ENCODE results near the gene DUOXA1. TPM values are rescaled to one million over a fixed set of nuclear protein-coding genes. Genes with fewer than 3 reads are reported as not detected.

Gene DUOXA1
- total and polyA plus RNA-seq, 2 of the 4 experiments (the other 2 are of a cell fraction) = 0.02 TPM; not detected in 1

DNA sequence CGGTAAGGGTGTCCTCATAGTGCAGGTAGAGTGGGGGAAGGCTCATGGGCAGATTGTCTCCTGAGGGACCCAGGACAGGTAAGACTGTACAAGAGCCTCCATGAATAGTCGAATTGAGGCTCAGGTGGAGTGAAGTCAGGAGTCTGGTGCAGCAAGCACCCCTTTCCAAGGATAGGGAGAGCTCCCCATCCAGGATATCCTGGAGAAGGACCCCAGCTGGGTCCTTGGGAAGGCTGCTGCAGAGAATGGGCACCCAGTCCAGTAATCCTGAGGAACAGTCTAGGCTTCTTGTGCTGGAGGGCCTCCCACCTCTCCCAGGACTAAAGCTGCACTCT is 15.0 kb downstream of the DUOXA1 start:
- Histone ChIP-seq H3K4me3 (ENCODE audit: insufficient read depth, low read depth, low read length) (no peak overlapping the region), H3K4ac (ENCODE audit: low read depth, low read length) (no peak overlapping the region), H4K20me1 (ENCODE audit: insufficient read depth, low read length) (no peaks in the 10 kb centered on the region), H2AK9ac (replicated peaks; ENCODE audit: low read depth, low read length, poor library complexity) (no peak overlapping the region), H3K9me1 (ENCODE audit: insufficient read depth, low read length) (no peaks in the 10 kb centered on the region), H3K36me3 (ENCODE audit: control insufficient read depth, insufficient read depth, low read length) (no peaks in the 10 kb centered on the region), H2BK20ac (ENCODE audit: low read depth, low read length) (no peak overlapping the region), H3K4me1 (ENCODE audit: control insufficient read depth, insufficient read depth, low read length) (no peaks in the 10 kb centered on the region; the same call in 1 of the 2 replicates), H3K27me3 (ENCODE audit: control insufficient read depth, insufficient read depth, low read length) (peaks cover 75% of the 10 kb centered on the region), H2BK15ac (ENCODE audit: low read depth, low read length) (no peak overlapping the region), H3K27ac (ENCODE audit: insufficient read depth, low read length) (no peak overlapping the region), H3K9ac (ENCODE audit: low read depth, low read length) (no peak overlapping the region), H2AFZ (replicated peaks; ENCODE audit: low read length, poor library complexity) (peak overlapping the region; percentile 67), H3K79me1 (ENCODE audit: low read depth in 1 of 2, low read length in 2 of 2) (no peaks in the 10 kb centered on the region), H3K18ac (ENCODE audit: low read depth, low read length) (no peak overlapping the region), H3K9me3 (ENCODE audit: control insufficient read depth, insufficient read depth, low read length) (no peaks in the 10 kb centered on the region), H2BK120ac (ENCODE audit: low read depth, low read length) (no peak overlapping the region), H4K5ac (ENCODE audit: low read depth, low read length) (no peak overlapping the region), H4K91ac (ENCODE audit: insufficient read depth, low read depth, low read length) (no peak overlapping the region), H2BK5ac (ENCODE audit: low read depth, low read length, poor library complexity, severe bottlenecking) (no peak overlapping the region), H4K8ac (ENCODE audit: low read depth in 2 of 2, low read length in 2 of 2) (no peak overlapping the region), H3K23ac (ENCODE audit: low read depth, low read length) (no peak overlapping the region), H3K56ac (ENCODE audit: extremely low read depth, insufficient read depth, low read length) (no peak overlapping the region), H3K14ac (replicated peaks; ENCODE audit: low read depth, low read length) (no peak overlapping the region), H3K4me2 (ENCODE audit: low read depth, low read length) (no peak overlapping the region), H2AK5ac (ENCODE audit: low read depth, low read length) (no peak overlapping the region)
- DNase-seq (no peak), ATAC-seq (ENCODE audit: low read depth) (no peak)
- ChIA-PET POLR2A (ENCODE audit: unreplicated experiment) (no interaction called here), CTCF (no interaction called here)
- 0% methylated on average over 2 of the region's 2 CpGs; no CpG with 5 or more reads in 1 of the 2 experiments for WGBS, 2 experiments (ENCODE audit: extremely low coverage in 2 of 2, insufficient read length in 1 of 2)
- intact Hi-C loops (cut with micrococcal nuclease) = loop anchor here (5.0 kb wide), 1 partner anchor 262 kb away; no protein-coding TSS in a partner anchor
- no TSS peak for BruUV-seq (replicated peaks)
- no peak for TF ChIP-seq POLR2A (IDR thresholded peaks at IDR 0.05; ENCODE audit: low read depth, low read length)
- no peak for TF ChIP-seq NFE2L2 (IDR thresholded peaks at IDR 0.05; ENCODE audit: low read depth, low read length)
- TF ChIP-seq BHLHE40 (IDR thresholded peaks at IDR 0.05; ENCODE audit: low read depth, low read length) = no peak
- TF ChIP-seq SMC3 (IDR thresholded peaks at IDR 0.05; ENCODE audit: low read depth, low read length) = no peak
- TF ChIP-seq FOS (IDR thresholded peaks at IDR 0.05; ENCODE audit: low read depth, low read length) = no peak
- TF ChIP-seq RCOR1 (IDR thresholded peaks at IDR 0.05; ENCODE audit: insufficient replicate concordance, low read length) = no peak
- TF ChIP-seq, protein P1, sequence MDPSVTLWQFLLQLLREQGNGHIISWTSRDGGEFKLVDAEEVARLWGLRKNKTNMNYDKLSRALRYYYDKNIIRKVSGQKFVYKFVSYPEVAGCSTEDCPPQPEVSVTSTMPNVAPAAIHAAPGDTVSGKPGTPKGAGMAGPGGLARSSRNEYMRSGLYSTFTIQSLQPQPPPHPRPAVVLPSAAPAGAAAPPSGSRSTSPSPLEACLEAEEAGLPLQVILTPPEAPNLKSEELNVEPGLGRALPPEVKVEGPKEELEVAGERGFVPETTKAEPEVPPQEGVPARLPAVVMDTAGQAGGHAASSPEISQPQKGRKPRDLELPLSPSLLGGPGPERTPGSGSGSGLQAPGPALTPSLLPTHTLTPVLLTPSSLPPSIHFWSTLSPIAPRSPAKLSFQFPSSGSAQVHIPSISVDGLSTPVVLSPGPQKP (IDR thresholded peaks at IDR 0.05; ENCODE audit: borderline replicate concordance, low read depth, low read length) = no peak
- no peak for TF ChIP-seq RAD21 (IDR thresholded peaks at IDR 0.05; ENCODE audit: low read length)
- TF ChIP-seq CEBPB (IDR thresholded peaks at IDR 0.05; ENCODE audit: low read depth, low read length) = no peak
- TF ChIP-seq MXI1 (IDR thresholded peaks at IDR 0.05; ENCODE audit: borderline replicate concordance, low read depth, low read length) = no peak
- in situ Hi-C loops (cut with MboI; ENCODE audit: low sequenced_read_pairs) = no loop called here
- dilution Hi-C loops (cut with HindIII; ENCODE audit: low sequenced_read_pairs, unreplicated experiment) = no loop called here

Measured in IMR-90 (cell line).